ENCODE measurements around the gene STXBP2. TPM values are rescaled to one million over a fixed set of nuclear protein-coding genes. Genes with fewer than 3 reads are reported as not detected.

STXBP2 gene
- total RNA-seq, 1 experiment from 2014 or later, result 141 TPM

- no peak overlapping the region for H3K9ac ChIP-seq (ENCODE audit: low read length)
- H3K9me2 ChIP-seq (ENCODE audit: insufficient read depth), result no peaks in the 10 kb centered on the region
- no peak overlapping the region for H3K27ac ChIP-seq (ENCODE audit: low read depth, low read length)
- H4K20me1 ChIP-seq (ENCODE audit: insufficient read depth), result no peaks in the 10 kb centered on the region
- no TSS peak for BruUV-seq (replicated peaks)
- peaks cover 10 to 26% of the 10 kb centered on the region in 2 experiments for H3K4me1 ChIP-seq (ENCODE audit: control insufficient read depth in 1 of 2, insufficient read depth in 2 of 2, low read length in 2 of 2)
- H3K36me3 ChIP-seq (ENCODE audit: control insufficient read depth in 1 of 2, insufficient read depth in 2 of 2, low read length in 2 of 2), result no peaks in the 10 kb centered on the region; a peak in 1 of 4 replicates
- ChIA-PET RAD21 (ENCODE audit: low non-redundant PET in 1 of 2, low total read pairs in 2 of 2, uncharacterized antibody in 2 of 2, unreplicated experiment in 2 of 2) (no interaction called here), CTCF (no interaction called here), POLR2A (interaction anchor here (2.2 kb wide), 1 partner anchor 27 kb away, joined by 4 read pairs; no protein-coding TSS in a partner anchor)
- no peak for TF ChIP-seq EGR1 (IDR thresholded peaks at IDR 0.05; ENCODE audit: low read depth)
- TF ChIP-seq POLR2A (IDR thresholded peaks at IDR 0.05; ENCODE audit: borderline replicate concordance, extremely low read depth, insufficient read depth, insufficient read length), result no peak
- no peak for TF ChIP-seq MAX (IDR thresholded peaks at IDR 0.05)
- TF ChIP-seq JUND (IDR thresholded peaks at IDR 0.05), result no peak
- no peak for TF ChIP-seq TCF7L2 (IDR thresholded peaks at IDR 0.05; ENCODE audit: borderline replicate concordance, extremely low read depth, insufficient read depth, insufficient read length)
- TF ChIP-seq, protein P1, sequence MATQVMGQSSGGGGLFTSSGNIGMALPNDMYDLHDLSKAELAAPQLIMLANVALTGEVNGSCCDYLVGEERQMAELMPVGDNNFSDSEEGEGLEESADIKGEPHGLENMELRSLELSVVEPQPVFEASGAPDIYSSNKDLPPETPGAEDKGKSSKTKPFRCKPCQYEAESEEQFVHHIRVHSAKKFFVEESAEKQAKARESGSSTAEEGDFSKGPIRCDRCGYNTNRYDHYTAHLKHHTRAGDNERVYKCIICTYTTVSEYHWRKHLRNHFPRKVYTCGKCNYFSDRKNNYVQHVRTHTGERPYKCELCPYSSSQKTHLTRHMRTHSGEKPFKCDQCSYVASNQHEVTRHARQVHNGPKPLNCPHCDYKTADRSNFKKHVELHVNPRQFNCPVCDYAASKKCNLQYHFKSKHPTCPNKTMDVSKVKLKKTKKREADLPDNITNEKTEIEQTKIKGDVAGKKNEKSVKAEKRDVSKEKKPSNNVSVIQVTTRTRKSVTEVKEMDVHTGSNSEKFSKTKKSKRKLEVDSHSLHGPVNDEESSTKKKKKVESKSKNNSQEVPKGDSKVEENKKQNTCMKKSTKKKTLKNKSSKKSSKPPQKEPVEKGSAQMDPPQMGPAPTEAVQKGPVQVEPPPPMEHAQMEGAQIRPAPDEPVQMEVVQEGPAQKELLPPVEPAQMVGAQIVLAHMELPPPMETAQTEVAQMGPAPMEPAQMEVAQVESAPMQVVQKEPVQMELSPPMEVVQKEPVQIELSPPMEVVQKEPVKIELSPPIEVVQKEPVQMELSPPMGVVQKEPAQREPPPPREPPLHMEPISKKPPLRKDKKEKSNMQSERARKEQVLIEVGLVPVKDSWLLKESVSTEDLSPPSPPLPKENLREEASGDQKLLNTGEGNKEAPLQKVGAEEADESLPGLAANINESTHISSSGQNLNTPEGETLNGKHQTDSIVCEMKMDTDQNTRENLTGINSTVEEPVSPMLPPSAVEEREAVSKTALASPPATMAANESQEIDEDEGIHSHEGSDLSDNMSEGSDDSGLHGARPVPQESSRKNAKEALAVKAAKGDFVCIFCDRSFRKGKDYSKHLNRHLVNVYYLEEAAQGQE (IDR thresholded peaks at IDR 0.05; ENCODE audit: low read depth), result no peak
- TF ChIP-seq RAD21 (IDR thresholded peaks at IDR 0.05; ENCODE audit: low read depth), result no peak
- TF ChIP-seq, protein P2, sequence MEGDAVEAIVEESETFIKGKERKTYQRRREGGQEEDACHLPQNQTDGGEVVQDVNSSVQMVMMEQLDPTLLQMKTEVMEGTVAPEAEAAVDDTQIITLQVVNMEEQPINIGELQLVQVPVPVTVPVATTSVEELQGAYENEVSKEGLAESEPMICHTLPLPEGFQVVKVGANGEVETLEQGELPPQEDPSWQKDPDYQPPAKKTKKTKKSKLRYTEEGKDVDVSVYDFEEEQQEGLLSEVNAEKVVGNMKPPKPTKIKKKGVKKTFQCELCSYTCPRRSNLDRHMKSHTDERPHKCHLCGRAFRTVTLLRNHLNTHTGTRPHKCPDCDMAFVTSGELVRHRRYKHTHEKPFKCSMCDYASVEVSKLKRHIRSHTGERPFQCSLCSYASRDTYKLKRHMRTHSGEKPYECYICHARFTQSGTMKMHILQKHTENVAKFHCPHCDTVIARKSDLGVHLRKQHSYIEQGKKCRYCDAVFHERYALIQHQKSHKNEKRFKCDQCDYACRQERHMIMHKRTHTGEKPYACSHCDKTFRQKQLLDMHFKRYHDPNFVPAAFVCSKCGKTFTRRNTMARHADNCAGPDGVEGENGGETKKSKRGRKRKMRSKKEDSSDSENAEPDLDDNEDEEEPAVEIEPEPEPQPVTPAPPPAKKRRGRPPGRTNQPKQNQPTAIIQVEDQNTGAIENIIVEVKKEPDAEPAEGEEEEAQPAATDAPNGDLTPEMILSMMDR (IDR thresholded peaks at IDR 0.05 in 2 of 3, conservative IDR thresholded peaks at IDR 0.05 in 1 of 3; ENCODE audit: borderline replicate concordance in 1 of 3, insufficient read depth in 1 of 3, low read depth in 2 of 3, low read length in 2 of 3), result no peak
- TF ChIP-seq EZH2 (IDR thresholded peaks at IDR 0.05), result no peak
- no peak for TF ChIP-seq ZBTB33 (IDR thresholded peaks at IDR 0.05; ENCODE audit: extremely low read depth, insufficient replicate concordance, low read length)
- TF ChIP-seq ELF1 (IDR thresholded peaks at IDR 0.05; ENCODE audit: borderline replicate concordance, low read depth), result no peak
- TF ChIP-seq CBX3 (IDR thresholded peaks at IDR 0.05; ENCODE audit: low read depth), result no peak
- no peak for TF ChIP-seq ZNF274 (IDR thresholded peaks at IDR 0.05; ENCODE audit: low read depth, low read length)
- no peak for TF ChIP-seq YY1 (IDR thresholded peaks at IDR 0.05; ENCODE audit: extremely low read depth, insufficient replicate concordance, low read depth, low read length)
- TF ChIP-seq POLR2AphosphoS5 (IDR thresholded peaks at IDR 0.05; ENCODE audit: low read depth, low read length), result no peak
- no peak for TF ChIP-seq CEBPB (IDR thresholded peaks at IDR 0.05; ENCODE audit: low read depth)
- no peak for TF ChIP-seq SRF (IDR thresholded peaks at IDR 0.05; ENCODE audit: low read depth)
- no peak for TF ChIP-seq SIN3A (IDR thresholded peaks at IDR 0.05; ENCODE audit: low read depth)
- no peak for TF ChIP-seq ZFX (IDR thresholded peaks at IDR 0.05)
- H3K4me2 ChIP-seq (ENCODE audit: low read length), result no peak overlapping the region
- ATAC-seq (no peak), DNase-seq (ENCODE audit: low read depth, low spot score) (no peak)
- H3K9me3 ChIP-seq (ENCODE audit: control insufficient read depth in 1 of 2, insufficient read depth in 1 of 2, low read depth in 1 of 2, low read length in 2 of 2), result no peaks in the 10 kb centered on the region
- H3K79me2 ChIP-seq (ENCODE audit: insufficient read depth, low read length), result peaks cover 48% of the 10 kb centered on the region
- no peak overlapping the region for H3K4me3 ChIP-seq (replicated peaks in 1 of 2; ENCODE audit: low read depth in 1 of 2, low read length in 2 of 2)
- intact Hi-C loops (cut with micrococcal nuclease), result no loop called here
- H2AFZ ChIP-seq (ENCODE audit: low read depth, low read length, poor library complexity, severe bottlenecking), result no peak overlapping the region
- H3K27me3 ChIP-seq (ENCODE audit: insufficient read depth, low read length), result no peaks in the 10 kb centered on the region
Observed at GRCh38 chr19:7632340-7633203, 4.3 kb upstream of the STXBP2 start.
